Measurements from ENCODE around the gene PELO.

Gene PELO

DNA sequence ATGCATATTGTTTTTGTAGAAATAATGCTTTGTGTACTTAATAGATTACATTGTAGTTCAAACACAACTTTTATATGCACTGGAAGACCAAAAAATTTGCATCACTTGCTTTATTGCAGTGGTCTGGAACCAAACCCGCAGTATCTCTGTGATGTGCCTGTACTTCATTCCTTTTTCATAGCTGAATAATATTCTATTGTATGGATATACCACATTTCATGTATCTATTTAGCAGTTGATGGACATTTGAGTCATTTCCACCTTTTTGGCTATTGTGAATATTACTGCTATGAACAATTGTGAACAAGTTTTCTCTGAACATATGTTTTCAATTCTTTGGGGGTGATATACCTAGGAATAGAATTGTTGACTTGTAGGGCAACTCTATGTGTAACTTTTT is 40.1 kb downstream of the PELO start:
- DNase-seq (ENCODE audit: low spot score) (no peak), FAIRE-seq (no peak)

DNA sequence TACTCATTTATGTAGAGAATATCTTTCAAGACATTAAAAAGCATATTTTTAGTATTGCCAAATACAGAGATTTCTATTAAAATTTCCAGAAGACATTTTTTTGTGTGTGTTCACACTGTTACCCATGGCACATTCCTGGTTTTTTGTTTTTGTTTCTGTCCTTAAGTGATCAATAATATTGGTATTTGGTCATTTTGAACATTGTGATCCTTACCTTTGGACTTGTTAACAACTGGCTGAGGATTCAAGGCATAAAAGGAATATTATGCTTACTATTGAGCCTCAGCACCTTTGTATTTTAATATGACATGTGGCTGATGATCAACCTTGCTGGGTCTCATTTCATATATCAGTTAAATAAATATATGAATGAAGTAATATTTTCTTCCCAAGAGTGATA is 41.9 kb downstream of the PELO start:
- FAIRE-seq (no peak), DNase-seq (ENCODE audit: low spot score) (no peak)

DNA sequence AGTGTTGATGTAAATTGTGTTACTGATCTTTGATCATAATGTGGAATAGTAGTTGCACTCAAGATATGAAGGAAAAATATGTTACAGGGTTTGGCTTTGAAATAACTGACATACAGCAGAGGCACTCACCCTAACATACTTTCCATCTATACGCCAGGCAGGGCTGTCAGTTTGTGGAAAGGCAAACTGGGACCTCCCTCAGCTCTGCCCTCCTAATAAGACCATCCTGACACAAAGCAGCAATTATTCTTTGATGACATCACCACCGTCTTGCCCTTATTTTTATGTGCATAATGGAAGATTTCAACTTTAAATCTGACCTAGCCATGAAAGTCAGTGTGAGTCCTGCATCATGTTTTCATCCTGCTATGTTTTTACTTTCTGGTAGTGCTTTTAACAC is 42.9 kb downstream of the PELO start:
- FAIRE-seq (no peak), DNase-seq (ENCODE audit: low spot score) (no peak)

DNA sequence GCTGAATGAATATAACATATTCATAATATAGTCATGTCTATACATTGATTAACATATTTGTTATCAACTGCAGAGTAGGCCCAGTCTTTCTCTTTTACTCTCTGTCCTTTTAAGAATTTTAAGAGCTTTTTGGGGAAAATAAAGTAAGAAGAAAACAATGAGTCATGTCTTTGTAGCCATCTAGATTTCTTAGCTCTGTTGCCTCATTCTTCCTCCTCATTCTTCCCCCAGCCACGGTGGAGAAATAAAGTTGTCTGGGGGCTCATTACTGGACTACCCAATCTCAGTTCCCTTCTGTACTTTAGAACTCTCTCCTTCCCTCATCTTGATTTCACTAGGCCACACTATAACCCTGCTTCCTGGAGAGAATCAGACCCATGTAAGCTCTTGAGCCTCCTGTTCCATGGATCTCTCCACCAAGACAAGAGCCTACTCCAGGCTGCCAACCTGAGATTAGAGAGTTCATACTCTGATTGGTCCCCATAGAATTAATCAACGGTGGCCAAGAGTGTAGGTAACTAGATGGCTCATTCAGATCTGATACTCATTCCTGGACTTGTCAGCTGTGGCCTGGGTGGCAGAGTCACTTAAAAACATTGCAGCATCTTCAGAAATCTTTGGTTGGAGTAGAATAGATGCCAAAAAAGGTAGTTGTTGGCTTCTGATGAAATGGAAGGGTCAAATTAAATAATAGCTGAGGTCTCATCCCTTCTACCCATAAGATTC is 44.2 kb downstream of the PELO start:
- DNase-seq (ENCODE audit: low spot score) (no peak), FAIRE-seq (no peak)

DNA sequence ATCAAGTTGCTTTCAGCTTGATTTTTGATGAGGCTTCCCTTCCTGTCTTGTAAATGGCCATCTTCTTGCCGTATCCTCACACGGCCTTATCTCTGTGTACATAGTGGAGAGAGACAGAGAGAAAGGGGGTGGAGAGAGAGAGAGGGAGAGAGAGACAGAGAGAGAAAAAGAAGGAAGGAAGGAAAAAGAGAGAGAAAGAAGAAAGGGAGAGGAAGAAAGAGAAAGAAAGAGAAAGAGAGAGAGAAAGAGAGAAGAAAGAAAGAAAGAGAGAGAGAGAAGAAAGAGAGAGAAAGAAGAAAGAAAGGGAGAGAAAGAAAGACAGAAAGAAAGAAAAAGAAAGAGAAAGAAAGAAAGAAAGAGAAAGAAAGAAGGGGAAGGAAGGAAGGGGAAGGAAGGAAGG is 46.6 kb downstream of the PELO start:
- FAIRE-seq (no peak), DNase-seq (ENCODE audit: low spot score) (no peak)

GRCh38 chr5:52837068-52837467 is 49.4 kb downstream of the PELO start:
- peak; percentile 67 for FAIRE-seq
- DNase-seq (ENCODE audit: low spot score) = peak; percentile 21
